Measurements from ENCODE around the gene PDCD6IP.
"Not testable (repeated sequence)": the region's sequence is repeated elsewhere in the genome, so short reads cannot be mapped to it uniquely, and the experiment has no call there.

PDCD6IP gene

GRCh38 chr3:33855884-33856546 is 57.6 kb downstream of the PDCD6IP start:
- DNase-seq: no peak

GRCh38 chr3:33857701-33858100 is 59.3 kb downstream of the PDCD6IP start:
- DNase-seq: not testable (repeated sequence)

GRCh38 chr3:33858131-33858530 is 59.7 kb downstream of the PDCD6IP start:
- DNase-seq: no peak

- DNase-seq: no peak
These were observed 62.1 kb downstream of the PDCD6IP start for GRCh38 chr3:33860373-33861050.

- no peak for DNase-seq
These were observed 66.7 kb downstream of the PDCD6IP start for GRCh38 chr3:33865133-33865532.

- DNase-seq: no peak
These were observed 69.9 kb downstream of the PDCD6IP start for GRCh38 chr3:33868309-33868708.

GRCh38 chr3:33869977-33870376 is 71.5 kb downstream of the PDCD6IP start:
- no peak for DNase-seq

GRCh38 chr3:33874815-33875214 is 76.4 kb downstream of the PDCD6IP start:
- DNase-seq: no peak

- no peak for DNase-seq
These were observed 77.2 kb downstream of the PDCD6IP start for GRCh38 chr3:33875680-33876079.

GRCh38 chr3:33877187-33877586 is 78.8 kb downstream of the PDCD6IP start:
- DNase-seq: no peak

GRCh38 chr3:33879540-33879939 is 81.1 kb downstream of the PDCD6IP start:
- no peak for DNase-seq

GRCh38 chr3:33881156-33882064 is 83.0 kb downstream of the PDCD6IP start:
- no peak for DNase-seq

- no peak for DNase-seq
These were observed 83.9 kb downstream of the PDCD6IP start for GRCh38 chr3:33882296-33882695.

- peak; percentile 47 for DNase-seq
These were observed 85.1 kb downstream of the PDCD6IP start for GRCh38 chr3:33883538-33883950.

GRCh38 chr3:33883951-33884561 is 85.6 kb downstream of the PDCD6IP start:
- no peak for DNase-seq

- DNase-seq: no peak
These were observed 86.3 kb downstream of the PDCD6IP start for GRCh38 chr3:33884701-33885100.

- no peak for DNase-seq
These were observed 87.1 kb downstream of the PDCD6IP start for GRCh38 chr3:33885496-33885895.

GRCh38 chr3:33886015-33886414 is 87.6 kb downstream of the PDCD6IP start:
- no peak for DNase-seq

GRCh38 chr3:33887478-33887877 is 89.0 kb downstream of the PDCD6IP start:
- DNase-seq: no peak

- no peak for DNase-seq
These were observed 91.1 kb downstream of the PDCD6IP start for GRCh38 chr3:33889394-33890039.

GRCh38 chr3:33892655-33893054 is 94.2 kb downstream of the PDCD6IP start:
- no peak for DNase-seq

- no peak for DNase-seq
These were observed 97.2 kb downstream of the PDCD6IP start for GRCh38 chr3:33895658-33896057.

GRCh38 chr3:33897306-33897705 is 98.9 kb downstream of the PDCD6IP start:
- no peak for DNase-seq

Measured in CD4-positive, alpha-beta T cell treated with Interleukin-10 for 1 hour (primary cell).